HG03520 (cell line): ENCODE measurements around the gene SOBP.
"Not testable (repeated sequence)": the region's sequence is repeated elsewhere in the genome, so short reads cannot be mapped to it uniquely, and the experiment has no call there.

Experiments
- ATAC-seq: cut with Tn5 transposase; IDR thresholded peaks from one replicate; pipeline ENCODE4 v1.9.1; 2021; ENCODE audit warnings: mild to moderate bottlenecking, moderate library complexity; ENCODE audit not compliant: unreplicated experiment

Gene SOBP, protein sequence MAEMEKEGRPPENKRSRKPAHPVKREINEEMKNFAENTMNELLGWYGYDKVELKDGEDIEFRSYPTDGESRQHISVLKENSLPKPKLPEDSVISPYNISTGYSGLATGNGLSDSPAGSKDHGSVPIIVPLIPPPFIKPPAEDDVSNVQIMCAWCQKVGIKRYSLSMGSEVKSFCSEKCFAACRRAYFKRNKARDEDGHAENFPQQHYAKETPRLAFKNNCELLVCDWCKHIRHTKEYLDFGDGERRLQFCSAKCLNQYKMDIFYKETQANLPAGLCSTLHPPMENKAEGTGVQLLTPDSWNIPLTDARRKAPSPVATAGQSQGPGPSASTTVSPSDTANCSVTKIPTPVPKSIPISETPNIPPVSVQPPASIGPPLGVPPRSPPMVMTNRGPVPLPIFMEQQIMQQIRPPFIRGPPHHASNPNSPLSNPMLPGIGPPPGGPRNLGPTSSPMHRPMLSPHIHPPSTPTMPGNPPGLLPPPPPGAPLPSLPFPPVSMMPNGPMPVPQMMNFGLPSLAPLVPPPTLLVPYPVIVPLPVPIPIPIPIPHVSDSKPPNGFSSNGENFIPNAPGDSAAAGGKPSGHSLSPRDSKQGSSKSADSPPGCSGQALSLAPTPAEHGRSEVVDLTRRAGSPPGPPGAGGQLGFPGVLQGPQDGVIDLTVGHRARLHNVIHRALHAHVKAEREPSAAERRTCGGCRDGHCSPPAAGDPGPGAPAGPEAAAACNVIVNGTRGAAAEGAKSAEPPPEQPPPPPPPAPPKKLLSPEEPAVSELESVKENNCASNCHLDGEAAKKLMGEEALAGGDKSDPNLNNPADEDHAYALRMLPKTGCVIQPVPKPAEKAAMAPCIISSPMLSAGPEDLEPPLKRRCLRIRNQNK

DNA sequence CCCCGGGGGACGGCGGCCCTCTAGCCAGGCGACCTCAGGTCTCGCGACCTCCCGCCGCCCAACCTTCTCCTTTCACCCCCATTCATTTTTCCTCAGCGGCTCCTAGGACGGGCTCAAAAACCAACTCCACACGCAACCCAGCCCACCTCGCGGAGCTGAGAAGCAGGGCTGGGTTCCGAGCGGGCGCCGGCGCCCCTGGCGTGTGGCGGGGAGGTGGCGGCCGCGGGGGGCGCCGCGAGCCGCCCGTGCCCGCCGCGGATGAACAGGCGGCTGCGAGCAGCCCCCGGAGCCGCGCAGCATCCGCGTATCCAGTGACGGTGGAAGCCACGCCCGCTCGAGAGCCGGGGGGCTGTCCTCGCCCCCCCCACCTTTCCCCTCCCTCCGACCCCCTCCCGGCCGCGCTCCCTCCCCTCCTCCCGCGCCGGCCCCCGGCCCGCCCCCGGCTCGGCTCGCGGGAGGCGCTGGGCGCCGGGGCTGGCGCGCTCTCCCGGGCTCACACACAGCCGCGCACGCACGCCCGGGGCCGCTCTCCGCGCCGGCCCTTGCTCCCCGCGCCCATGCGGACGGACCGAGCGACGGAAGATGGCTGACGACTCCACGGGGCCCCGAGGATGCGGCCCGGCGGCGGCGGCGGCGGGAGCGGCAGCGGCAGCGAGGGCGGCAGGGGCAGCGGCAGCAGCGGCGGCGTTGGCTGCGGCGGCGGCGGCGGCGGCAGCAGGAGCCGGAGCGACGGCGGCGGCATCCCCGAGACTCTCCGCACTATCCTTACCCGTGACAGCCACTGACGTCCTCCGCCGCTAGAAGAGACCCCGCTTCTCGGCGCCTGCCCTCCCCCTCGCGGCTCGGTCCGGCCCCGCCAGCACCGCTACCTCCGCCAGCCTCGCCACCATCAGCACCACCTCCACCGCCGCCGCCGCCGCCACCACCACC, at the start of gene SOBP:
Gene SOBP, plus strand, starts transcription at position 482 of the 930 bp plus-strand sequence. CDS start 500 bp downstream, outside the sequence.
- ATAC-seq, result peak; percentile 40

DNA sequence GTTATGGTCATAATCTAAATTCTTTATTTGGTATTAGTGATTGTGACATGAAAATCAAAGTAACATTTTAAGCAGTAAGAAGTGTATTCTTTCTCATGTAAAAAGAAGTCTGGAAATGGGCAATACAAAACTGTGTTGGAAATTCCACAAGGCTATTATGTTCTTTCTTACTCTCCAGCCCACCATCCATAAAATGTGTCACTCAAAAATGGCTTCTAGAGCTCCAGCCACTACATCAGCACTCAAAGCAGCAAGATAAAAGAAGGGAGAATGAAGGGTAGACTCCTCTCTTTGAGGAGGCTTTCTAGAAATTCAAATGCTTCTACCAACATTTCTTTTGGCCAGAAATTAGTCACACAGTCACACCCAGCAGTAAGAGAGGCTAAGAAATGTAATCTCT, 49.0 kb upstream of the SOBP start:
- ATAC-seq, result no peak

DNA sequence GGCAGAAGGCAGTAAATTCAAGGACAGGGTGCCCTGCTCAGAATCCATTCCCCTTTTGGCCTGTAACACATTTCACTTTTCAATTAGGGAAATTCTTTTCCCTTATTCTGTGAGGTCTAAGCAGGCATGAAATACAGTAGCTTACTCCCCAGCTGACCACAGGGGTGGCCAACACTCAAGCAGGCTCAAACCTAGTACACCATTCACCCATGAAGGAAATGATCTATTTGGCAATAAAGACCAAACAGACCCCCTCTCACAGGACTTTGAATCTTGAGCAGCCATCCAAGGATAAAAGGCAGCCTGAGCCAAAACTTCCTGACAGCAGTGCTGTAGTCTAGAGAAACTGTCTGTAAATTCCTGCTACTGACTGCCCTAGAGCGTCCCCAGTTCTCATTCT, 48.2 kb upstream of the SOBP start:
- no peak for ATAC-seq

DNA sequence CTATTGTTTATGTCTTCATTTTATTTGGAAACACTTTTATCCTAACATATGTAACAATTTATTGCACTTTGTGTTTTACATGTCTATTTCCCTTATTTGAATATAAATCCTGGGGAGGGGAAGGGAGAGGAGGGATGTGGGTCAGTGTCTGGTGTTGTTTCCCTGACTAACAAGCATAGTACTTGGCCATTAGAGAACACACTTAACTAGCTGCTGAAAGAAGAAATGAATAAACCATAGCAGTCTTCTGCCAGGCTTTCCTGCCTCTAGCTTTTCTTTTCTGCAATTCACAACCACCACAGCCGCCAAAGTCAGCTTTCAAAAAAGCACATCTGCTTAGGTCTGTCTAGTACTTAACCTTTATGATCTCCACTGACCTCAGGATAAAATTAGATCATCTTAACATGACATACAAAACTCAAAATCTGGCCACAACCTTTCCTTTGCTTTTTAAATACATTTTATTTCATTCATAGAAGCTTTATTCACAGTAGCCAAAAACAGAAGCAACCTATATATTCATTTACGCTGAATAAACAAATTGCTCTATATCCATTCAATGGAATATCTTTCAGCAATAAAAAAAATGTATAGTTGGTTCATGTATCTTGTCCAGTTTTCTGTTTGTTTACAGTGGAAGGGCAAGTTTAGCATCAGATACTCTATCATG, 46.8 kb upstream of the SOBP start:
- ATAC-seq, result no peak

DNA sequence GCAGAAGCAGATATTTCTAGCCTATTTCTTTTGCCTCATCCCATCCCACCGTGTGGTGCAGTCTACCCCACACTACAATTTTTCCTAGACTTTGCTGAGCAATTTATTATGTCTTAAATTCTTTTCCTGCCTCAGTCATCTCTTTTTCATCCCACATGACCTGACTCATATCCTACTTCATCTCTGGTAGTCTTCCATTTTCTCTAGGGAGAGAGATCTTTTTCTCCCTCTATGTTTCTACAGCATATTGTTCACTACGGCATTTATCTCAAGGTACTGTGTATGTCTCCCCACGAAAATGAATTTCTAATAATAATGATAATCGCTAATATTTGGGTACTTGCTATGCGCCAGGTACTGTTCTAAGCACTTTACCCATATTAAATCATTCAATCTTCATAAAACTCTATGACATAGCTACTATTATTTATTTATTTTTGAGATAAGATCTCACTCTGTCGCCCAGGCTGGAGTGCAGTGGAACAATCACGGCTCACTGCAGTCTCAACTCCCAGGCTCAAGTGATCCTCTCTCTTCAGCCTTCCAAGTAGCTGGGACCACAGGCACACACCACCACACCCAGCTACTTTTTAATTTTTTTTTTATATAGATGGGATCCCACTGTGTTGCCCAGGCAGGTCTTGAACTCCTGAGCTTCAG, 46.2 kb upstream of the SOBP start:
- ATAC-seq, result no peak

DNA sequence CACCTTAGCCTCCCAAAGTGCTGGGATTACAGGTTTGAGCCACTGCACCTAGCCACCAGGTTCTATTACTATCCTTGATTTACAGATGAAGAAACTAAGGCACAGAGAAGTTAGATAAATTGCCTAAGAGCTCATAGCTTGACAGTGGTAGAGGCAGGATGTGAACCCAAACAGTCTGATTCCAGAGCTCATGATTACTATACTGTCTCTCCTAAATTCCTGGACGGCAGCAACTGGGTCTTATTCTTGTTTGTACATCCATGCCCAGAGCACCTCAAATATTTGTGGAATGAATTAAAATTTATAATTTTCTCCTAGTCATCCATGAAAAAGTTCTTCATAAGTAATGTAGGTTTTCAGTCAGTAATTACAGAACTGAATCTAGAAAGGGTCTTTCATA, 45.6 kb upstream of the SOBP start:
- no peak for ATAC-seq

GRCh38 chr6:107447663-107448216, 42.2 kb upstream of the SOBP start:
- ATAC-seq, result no peak

DNA sequence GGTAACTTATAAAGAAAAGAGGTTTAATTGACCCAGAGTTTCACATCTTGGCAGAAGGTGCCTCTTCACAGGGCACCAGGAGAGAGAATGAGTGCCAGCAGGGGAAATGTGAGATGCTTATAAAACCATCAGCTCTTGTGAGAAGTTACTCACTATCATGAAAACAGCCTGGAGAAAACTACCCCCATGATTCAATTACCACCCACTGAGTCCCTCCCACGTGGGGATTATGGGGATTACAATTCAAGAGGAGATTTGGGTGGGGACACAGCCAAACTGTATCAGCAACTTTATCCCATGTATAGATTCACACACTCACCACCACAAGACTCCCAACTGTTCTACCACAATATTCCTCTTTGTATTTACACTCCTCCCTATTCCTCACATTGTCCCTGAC, 41.1 kb upstream of the SOBP start:
- no peak for ATAC-seq

DNA sequence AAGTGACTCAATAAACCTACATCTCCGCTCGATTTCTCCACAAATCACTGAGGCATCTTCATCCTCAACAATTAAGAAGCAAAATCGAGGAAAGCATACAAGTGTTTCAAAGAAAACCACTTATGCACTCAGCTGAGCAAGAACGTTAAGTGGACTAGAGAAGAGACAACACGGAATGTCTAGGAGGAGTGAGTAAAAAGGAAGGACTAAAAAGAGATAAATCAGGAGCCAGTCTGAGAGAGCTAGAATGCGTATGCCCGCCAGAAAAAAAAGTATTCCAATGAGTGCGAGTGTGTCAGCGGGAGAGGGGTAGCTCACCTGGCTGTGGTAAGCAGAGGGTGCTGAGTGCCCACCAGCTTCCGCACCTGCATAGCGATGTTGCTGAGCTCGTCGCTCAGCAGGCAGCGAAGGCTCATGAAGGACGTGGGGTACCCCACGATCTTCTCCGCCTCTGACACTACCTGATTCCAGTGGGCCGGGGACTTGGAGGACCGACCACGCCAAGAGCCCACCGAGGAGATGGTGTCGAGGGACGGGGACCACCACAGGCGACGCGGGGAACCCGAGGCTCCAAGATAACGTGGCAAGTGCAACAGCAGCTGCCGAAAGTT, 31.1 kb upstream of the SOBP start:
- peak; percentile 25 for ATAC-seq

DNA sequence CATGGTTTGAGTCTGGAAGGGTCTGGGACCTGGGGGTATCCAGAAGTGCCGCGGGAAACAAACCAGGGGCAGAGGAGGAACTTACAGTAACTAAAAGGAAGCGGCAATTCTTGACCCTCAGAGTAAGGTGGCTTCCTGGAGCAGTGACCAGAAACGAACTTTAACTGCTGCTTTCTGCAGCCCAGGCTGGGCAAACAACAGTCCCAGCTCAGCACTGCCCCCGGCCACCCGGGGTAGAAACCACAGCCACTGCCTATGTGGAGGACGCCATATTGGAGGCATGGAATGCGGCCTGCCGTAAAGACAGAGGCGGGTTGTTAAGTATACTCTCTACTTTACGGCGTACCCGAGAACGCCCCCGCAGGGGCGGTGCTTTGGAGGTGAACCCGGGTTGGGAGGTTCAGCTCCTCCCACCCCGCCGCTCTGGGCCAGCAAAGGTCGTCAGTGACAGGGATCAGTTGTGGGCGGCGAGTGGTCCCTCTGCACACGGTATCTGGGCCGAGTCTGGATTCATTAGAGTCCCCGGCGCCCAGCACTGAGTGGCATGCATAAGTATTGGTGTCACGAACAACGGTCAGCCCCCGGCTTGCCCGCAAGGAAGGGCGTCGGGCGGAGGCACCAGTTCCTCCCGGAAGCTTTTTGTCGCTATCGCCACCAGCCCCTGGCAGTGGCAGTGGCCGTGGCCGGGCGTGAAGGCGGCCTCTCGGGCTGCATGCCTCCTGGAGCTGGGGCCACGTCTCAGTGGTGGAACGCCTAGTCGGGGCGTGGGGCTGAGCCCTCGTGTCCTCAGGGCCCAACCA, 30.4 kb upstream of the SOBP start, which contains the start of gene PDSS2:
Gene PDSS2, minus strand, starts transcription at position 282 of the 800 bp plus-strand sequence. Its CDS starts 279 bp downstream, at position 3.
- peak; percentile 90 for ATAC-seq

- ATAC-seq, result no peak
Measured at GRCh38 chr6:107460083-107460631, 29.8 kb upstream of the SOBP start.

DNA sequence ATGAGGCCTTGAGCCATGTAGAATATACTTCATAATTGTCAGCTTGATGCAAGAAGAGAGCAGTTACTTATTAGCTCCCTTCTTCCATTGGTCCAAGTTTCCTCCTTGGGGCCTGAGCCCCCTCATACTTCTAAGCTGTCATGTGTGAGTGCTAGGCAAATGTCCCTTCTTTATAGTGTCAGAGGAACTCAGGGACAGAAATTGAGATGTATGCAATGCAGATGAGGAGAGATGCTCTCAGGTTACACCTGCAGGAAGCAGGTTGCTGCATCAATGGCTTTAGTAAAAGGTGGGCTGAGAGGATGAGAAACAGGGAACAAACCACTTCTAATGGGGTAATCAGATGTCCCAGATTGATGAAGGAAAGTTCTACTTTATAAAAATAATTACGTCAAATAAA, 23.9 kb upstream of the SOBP start:
- ATAC-seq, result no peak

DNA sequence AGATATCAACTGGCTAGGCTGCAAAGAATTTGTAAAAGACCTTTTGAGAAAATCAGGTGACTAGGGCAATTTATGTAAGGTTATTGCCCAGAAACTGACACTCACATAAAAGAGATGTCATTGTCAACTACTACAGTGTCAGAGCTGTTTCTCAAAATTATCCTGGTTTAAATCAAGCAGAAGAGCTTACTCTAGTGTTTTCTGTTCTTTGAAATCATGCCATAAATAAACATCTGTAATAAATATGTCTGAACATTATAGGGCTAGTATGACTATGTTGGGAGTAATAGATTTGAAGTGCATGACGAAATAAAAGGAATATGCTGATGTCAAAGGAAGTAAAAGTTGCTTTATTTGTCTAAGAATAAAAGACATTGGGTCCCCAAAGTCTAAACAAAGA, 19.6 kb upstream of the SOBP start:
- no peak for ATAC-seq

DNA sequence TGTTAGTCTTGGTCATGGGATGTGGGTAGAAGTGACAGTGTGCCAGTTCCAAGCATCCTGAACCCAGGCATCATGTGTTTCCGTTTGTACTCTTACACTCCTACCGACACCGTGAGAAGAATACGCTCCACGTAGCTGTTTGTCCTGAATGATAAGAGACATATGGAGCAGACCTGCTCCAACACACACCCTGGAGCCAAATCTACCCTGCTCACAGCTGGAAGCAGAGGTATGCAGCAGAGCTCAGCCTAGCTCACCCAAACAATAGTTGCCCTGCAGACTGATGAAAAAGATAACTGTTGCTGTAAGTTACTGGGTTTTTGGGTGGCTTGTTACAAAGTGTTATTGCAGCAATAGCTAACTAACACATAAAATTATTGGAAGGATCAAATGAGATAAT, 16.3 kb upstream of the SOBP start:
- no peak for ATAC-seq

- not testable (repeated sequence) for ATAC-seq
Measured at GRCh38 chr6:107475360-107475759, 14.6 kb upstream of the SOBP start.

DNA sequence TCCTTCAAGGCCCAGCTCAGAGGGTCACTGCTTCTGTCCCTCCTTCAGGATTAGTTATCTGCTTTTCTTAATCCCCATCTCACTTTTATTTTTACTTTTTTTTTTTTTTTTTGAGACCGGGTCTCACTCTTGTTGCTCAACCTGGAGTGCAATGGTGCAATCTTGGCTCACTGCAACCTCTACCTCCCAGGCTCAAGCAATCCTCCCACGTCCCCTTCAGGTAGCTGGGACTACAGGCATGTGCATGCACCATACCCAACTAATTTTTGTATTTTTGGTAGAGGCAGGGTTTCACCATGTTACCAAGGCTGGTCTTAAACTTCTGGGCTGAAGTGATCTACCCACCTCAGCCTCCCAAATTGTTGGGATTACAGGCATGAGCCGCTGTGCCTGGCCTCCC, 14.1 kb upstream of the SOBP start:
- ATAC-seq, result not testable (repeated sequence)

- ATAC-seq, result no peak
Measured at GRCh38 chr6:107479089-107479690, 10.7 kb upstream of the SOBP start.
